Measurements from ENCODE around the gene RIT1. TPM values are rescaled to one million over a fixed set of nuclear protein-coding genes. Genes with fewer than 3 reads are reported as not detected.
A peak's percentile ranks its signal among the peaks of the same experiment; 100 is the strongest.
"Not testable (repeated sequence)": the region's sequence is repeated elsewhere in the genome, so short reads cannot be mapped to it uniquely, and the experiment has no call there.

Gene RIT1
- total RNA-seq, 2 donors from 2014 or later: 6.9 to 16.1 TPM

GRCh38 chr1:155931332-155932038 lies 20.3 kb upstream of the RIT1 start:
- peak overlapping the region in 1 of 4 donors; percentile 8 for H3K27ac ChIP-seq
- H3K27me3 ChIP-seq: no peaks in the 10 kb centered on the region
- peaks cover 2 to 25% of the 10 kb centered on the region in 2 donors for H3K36me3 ChIP-seq (replicated peaks in 1 of 2; ENCODE audit: insufficient read depth in 1 of 2, low read depth in 2 of 2)
- ATAC-seq (no peak), DNase-seq (no peak)
- intact Hi-C loops (cut with DNase I): no loop called here
- H3K4me3 ChIP-seq: no peak overlapping the region
- WGBS, 2 donors: 50 to 59% methylated on average over 7 of the region's 7 CpGs
- peaks cover 42% of the 10 kb centered on the region for H3K4me1 ChIP-seq
- H3K9me3 ChIP-seq: no peaks in the 10 kb centered on the region
- TF ChIP-seq POLR2A (IDR thresholded peaks at IDR 0.05) (no peak), CTCF (IDR thresholded peaks at IDR 0.05) (no peak)

GRCh38 chr1:155930725-155931124 lies 19.6 kb upstream of the RIT1 start:
- intact Hi-C loops (cut with DNase I); ATAC-seq; H3K27me3 ChIP-seq; H3K27ac ChIP-seq; H3K4me3 ChIP-seq; H3K9me3 ChIP-seq; DNase-seq: not testable (repeated sequence)
- peaks cover 4 to 31% of the 10 kb centered on the region in 2 donors for H3K36me3 ChIP-seq (replicated peaks in 1 of 2; ENCODE audit: insufficient read depth in 1 of 2, low read depth in 2 of 2)
- WGBS, 2 donors: 46 to 50% methylated on average over 10 of the region's 10 CpGs
- H3K4me1 ChIP-seq: peaks cover 42% of the 10 kb centered on the region

- H3K27ac ChIP-seq: no peak overlapping the region
- intact Hi-C loops (cut with DNase I): no loop called here
- peaks cover 38% of the 10 kb centered on the region for H3K4me1 ChIP-seq
- H3K4me3 ChIP-seq: no peak overlapping the region
- TF ChIP-seq CTCF (IDR thresholded peaks at IDR 0.05) (no peak), POLR2A (IDR thresholded peaks at IDR 0.05) (no peak)
- peaks cover 11 to 45% of the 10 kb centered on the region in 2 donors for H3K36me3 ChIP-seq (replicated peaks in 1 of 2; ENCODE audit: insufficient read depth in 1 of 2, low read depth in 2 of 2)
- no peak for ATAC-seq
- WGBS, 2 donors: 54 to 60% methylated on average over 5 of the region's 5 CpGs
- no peak for DNase-seq
- no peaks in the 10 kb centered on the region for H3K27me3 ChIP-seq
- H3K9me3 ChIP-seq: no peaks in the 10 kb centered on the region
Measured at GRCh38 chr1:155929057-155929456, 17.9 kb upstream of the RIT1 start.

GRCh38 chr1:155925506-155925905 lies 14.4 kb upstream of the RIT1 start:
- 90 to 93% methylated on average over 2 of the region's 2 CpGs for WGBS, 2 donors
- no peak for DNase-seq
- H3K4me1 ChIP-seq: peaks cover 7% of the 10 kb centered on the region
- no peak for TF ChIP-seq CTCF (IDR thresholded peaks at IDR 0.05)
- no peak for TF ChIP-seq POLR2A (IDR thresholded peaks at IDR 0.05)
- no peak overlapping the region for H3K27ac ChIP-seq
- H3K9me3 ChIP-seq: no peaks in the 10 kb centered on the region
- H3K4me3 ChIP-seq: no peak overlapping the region
- peaks cover 22 to 67% of the 10 kb centered on the region in 2 donors for H3K36me3 ChIP-seq (replicated peaks in 1 of 2; ENCODE audit: insufficient read depth in 1 of 2, low read depth in 2 of 2)
- no peak for ATAC-seq
- no peaks in the 10 kb centered on the region for H3K27me3 ChIP-seq
- intact Hi-C loops (cut with DNase I): no loop called here

GRCh38 chr1:155920717-155921116 lies 9.6 kb upstream of the RIT1 start:
- H3K4me3 ChIP-seq: no peak overlapping the region
- H3K9me3 ChIP-seq: no peaks in the 10 kb centered on the region
- TF ChIP-seq POLR2A (IDR thresholded peaks at IDR 0.05) (no peak), CTCF (IDR thresholded peaks at IDR 0.05) (no peak)
- intact Hi-C loops (cut with DNase I): no loop called here
- no peaks in the 10 kb centered on the region for H3K27me3 ChIP-seq
- no peaks in the 10 kb centered on the region for H3K4me1 ChIP-seq
- no peak overlapping the region for H3K27ac ChIP-seq
- ATAC-seq: no peak
- no peak for DNase-seq
- peaks cover 30 to 70% of the 10 kb centered on the region in 2 donors for H3K36me3 ChIP-seq (replicated peaks in 1 of 2; ENCODE audit: insufficient read depth in 1 of 2, low read depth in 2 of 2)
- WGBS, 2 donors: 84 to 89% methylated on average over 3 of the region's 3 CpGs
